Measurements from ENCODE around the gene USP34.

Gene USP34

GRCh38 chr2:61350777-61351176, 120.1 kb downstream of the USP34 start:
- TF ChIP-seq BACH2 (CRISPR knock-in tag; IDR thresholded peaks at IDR 0.05; ENCODE audit: borderline replicate concordance) = no peak
- no peak for TF ChIP-seq ZNF70 (CRISPR knock-in tag; IDR thresholded peaks at IDR 0.05)
- TF ChIP-seq OSR1 (CRISPR knock-in tag; IDR thresholded peaks at IDR 0.05) = no peak
- TF ChIP-seq ZNF8 (CRISPR knock-in tag; IDR thresholded peaks at IDR 0.05) = no peak
- no peak for TF ChIP-seq TCF4 (CRISPR knock-in tag; IDR thresholded peaks at IDR 0.05; ENCODE audit: borderline replicate concordance)
- TF ChIP-seq POU6F1 (CRISPR knock-in tag; IDR thresholded peaks at IDR 0.05; ENCODE audit: borderline replicate concordance, low read depth) = no peak
- no peak for TF ChIP-seq RARB (CRISPR knock-in tag; IDR thresholded peaks at IDR 0.05)
- no peak for TF ChIP-seq CSRNP3 (CRISPR knock-in tag; IDR thresholded peaks at IDR 0.05)
- no peak for TF ChIP-seq TOX (CRISPR knock-in tag; IDR thresholded peaks at IDR 0.05; ENCODE audit: borderline replicate concordance)
- TF ChIP-seq ZFP30 (CRISPR knock-in tag; IDR thresholded peaks at IDR 0.05) = no peak
- TF ChIP-seq PPARA (CRISPR knock-in tag; IDR thresholded peaks at IDR 0.05; ENCODE audit: borderline replicate concordance) = no peak
- TF ChIP-seq ZFP3 (CRISPR knock-in tag; IDR thresholded peaks at IDR 0.05) = no peak
- no peak for TF ChIP-seq ESRRG (CRISPR knock-in tag; IDR thresholded peaks at IDR 0.05)
- no peak for TF ChIP-seq PATZ1 (CRISPR knock-in tag; IDR thresholded peaks at IDR 0.05; ENCODE audit: borderline replicate concordance)
- no peak for ATAC-seq

GRCh38 chr2:61343141-61343540, 127.7 kb downstream of the USP34 start:
- ATAC-seq = no peak
- TF ChIP-seq ESRRG (CRISPR knock-in tag; IDR thresholded peaks at IDR 0.05) (no peak), PATZ1 (CRISPR knock-in tag; IDR thresholded peaks at IDR 0.05; ENCODE audit: borderline replicate concordance) (no peak), TSHZ2 (CRISPR knock-in tag; IDR thresholded peaks at IDR 0.05) (no peak), CSDC2 (CRISPR knock-in tag; IDR thresholded peaks at IDR 0.05) (no peak), ZNF565 (CRISPR knock-in tag; conservative IDR thresholded peaks at IDR 0.05; ENCODE audit: low read depth) (no peak), TCF4 (CRISPR knock-in tag; IDR thresholded peaks at IDR 0.05; ENCODE audit: borderline replicate concordance) (no peak), GLIS3 (CRISPR knock-in tag; IDR thresholded peaks at IDR 0.05) (no peak), TOX (CRISPR knock-in tag; IDR thresholded peaks at IDR 0.05; ENCODE audit: borderline replicate concordance) (no peak), RARB (CRISPR knock-in tag; IDR thresholded peaks at IDR 0.05) (no peak), ARNTL (CRISPR knock-in tag; IDR thresholded peaks at IDR 0.05; ENCODE audit: borderline replicate concordance, low read depth) (no peak), OSR1 (CRISPR knock-in tag; IDR thresholded peaks at IDR 0.05) (no peak), POU6F1 (CRISPR knock-in tag; IDR thresholded peaks at IDR 0.05; ENCODE audit: borderline replicate concordance, low read depth) (no peak), CREB5 (CRISPR knock-in tag; IDR thresholded peaks at IDR 0.05; ENCODE audit: low read depth) (no peak), ZNF8 (CRISPR knock-in tag; IDR thresholded peaks at IDR 0.05) (no peak), ZFP3 (CRISPR knock-in tag; IDR thresholded peaks at IDR 0.05) (no peak), ZC3H10 (CRISPR knock-in tag; IDR thresholded peaks at IDR 0.05) (no peak), BACH2 (CRISPR knock-in tag; IDR thresholded peaks at IDR 0.05; ENCODE audit: borderline replicate concordance) (no peak)
